Testis (tissue), 2 donors: ENCODE data around the gene ARID5B.

Source experiments
- CTCF ChIP-seq, 3 experiments: fragments of 450-650 bp in 2 of 3; fragments of 200-600 bp in 1 of 3; sonication (generic) in 1 of 3; IDR thresholded peaks; one replicate each; pipeline ENCODE4 v1.5.1; 2016 to 2019; ENCODE audit warnings: antibody characterized with exemption in 3 of 3, mild to moderate bottlenecking in 2 of 3, moderate library complexity in 1 of 3
- POLR2A ChIP-seq: fragments of 450-650 bp; IDR thresholded peaks from one replicate; pipeline ENCODE4 v1.6.1; 2017; ENCODE audit warnings: antibody characterized with exemption, mild to moderate bottlenecking, moderate library complexity

- no peak for TF ChIP-seq POLR2A
- TF ChIP-seq CTCF (IDR thresholded peaks at IDR 0.05): no peak
These were observed 1.3 kb upstream of the ARID5B start for GRCh38 chr10:61899997-61900828.
